ENCODE measurements around the gene LYRM4. TPM values are rescaled to one million over a fixed set of nuclear protein-coding genes. Genes with fewer than 3 reads are reported as not detected.

Gene LYRM4
- total RNA-seq, 1 experiment from 2014 or later: 36.1 TPM

GRCh38 chr6:5181510-5182317, 79.0 kb downstream of the LYRM4 start:
- Mint-ChIP-seq H3K9me3 (ENCODE audit: unreplicated experiment) (no peaks in the 10 kb centered on the region), H3K4me1 (ENCODE audit: insufficient read depth, unreplicated experiment) (peaks cover 11% of the 10 kb centered on the region), H3K4me3 (ENCODE audit: unreplicated experiment) (no peak overlapping the region), H3K27me3 (ENCODE audit: insufficient read depth, unreplicated experiment) (no peaks in the 10 kb centered on the region), H3K27ac (ENCODE audit: low read depth, unreplicated experiment) (peak overlapping the region; percentile 4), H3K36me3 (ENCODE audit: insufficient read depth, unreplicated experiment) (no peaks in the 10 kb centered on the region)
- POLR2A ChIA-PET: interaction anchor here (0.6 to 2.0 kb wide), 6 partner anchors 8 to 1503 kb away, joined by 3 to 4 read pairs (median 4); no protein-coding TSS in a partner anchor
- CTCF ChIA-PET: interaction anchor here (1.9 kb wide), 1 partner anchor 7 kb away, joined by 7 read pairs; no protein-coding TSS in a partner anchor
- no peak for TF ChIP-seq CTCF (IDR thresholded peaks at IDR 0.05; ENCODE audit: unreplicated experiment)
- intact Hi-C loops (cut with micrococcal nuclease): no loop called here
- peak; percentile 77 for DNase-seq (ENCODE audit: unreplicated experiment)
- no TSS peak for BruUV-seq (replicated peaks)

GRCh38 chr6:5180636-5181035, 80.1 kb downstream of the LYRM4 start:
- H3K36me3 Mint-ChIP-seq (ENCODE audit: insufficient read depth, unreplicated experiment): peaks cover 5% of the 10 kb centered on the region
- peaks cover 11% of the 10 kb centered on the region for H3K4me1 Mint-ChIP-seq (ENCODE audit: insufficient read depth, unreplicated experiment)
- peak overlapping the region; percentile 43 for H3K27ac Mint-ChIP-seq (ENCODE audit: low read depth, unreplicated experiment)
- no peak for TF ChIP-seq CTCF (IDR thresholded peaks at IDR 0.05; ENCODE audit: unreplicated experiment)
- H3K27me3 Mint-ChIP-seq (ENCODE audit: insufficient read depth, unreplicated experiment): no peaks in the 10 kb centered on the region
- no peaks in the 10 kb centered on the region for H3K9me3 Mint-ChIP-seq (ENCODE audit: unreplicated experiment)
- POLR2A ChIA-PET: interaction anchor here (0.9 to 2.0 kb wide), 3 partner anchors 9 to 81 kb away, joined by 3 to 4 read pairs (median 3); no protein-coding TSS in a partner anchor
- no TSS peak for BruUV-seq (replicated peaks)
- H3K4me3 Mint-ChIP-seq (ENCODE audit: unreplicated experiment): no peak overlapping the region
- intact Hi-C loops (cut with micrococcal nuclease): no loop called here
- DNase-seq (ENCODE audit: unreplicated experiment): no peak
- CTCF ChIA-PET: no interaction called here

- POLR2A ChIA-PET: interaction anchor here (0.7 to 1.6 kb wide), 2 partner anchors 10 to 174 kb away, joined by 3 read pairs; no protein-coding TSS in a partner anchor
- Mint-ChIP-seq H3K9me3 (ENCODE audit: unreplicated experiment) (no peaks in the 10 kb centered on the region), H3K36me3 (ENCODE audit: insufficient read depth, unreplicated experiment) (peaks cover 5% of the 10 kb centered on the region), H3K27ac (ENCODE audit: low read depth, unreplicated experiment) (no peak overlapping the region), H3K4me3 (ENCODE audit: unreplicated experiment) (no peak overlapping the region), H3K4me1 (ENCODE audit: insufficient read depth, unreplicated experiment) (peaks cover 11% of the 10 kb centered on the region), H3K27me3 (ENCODE audit: insufficient read depth, unreplicated experiment) (no peaks in the 10 kb centered on the region)
- no peak for DNase-seq (ENCODE audit: unreplicated experiment)
- no TSS peak for BruUV-seq (replicated peaks)
- intact Hi-C loops (cut with micrococcal nuclease): no loop called here
- CTCF ChIA-PET: interaction anchor here (0.6 kb wide), 1 partner anchor 944 kb away, joined by 3 read pairs; no protein-coding TSS in a partner anchor
- TF ChIP-seq CTCF (IDR thresholded peaks at IDR 0.05; ENCODE audit: unreplicated experiment): no peak
Observed at GRCh38 chr6:5179917-5180316, 80.8 kb downstream of the LYRM4 start.

GRCh38 chr6:5178806-5179205, 81.9 kb downstream of the LYRM4 start:
- TF ChIP-seq CTCF (IDR thresholded peaks at IDR 0.05; ENCODE audit: unreplicated experiment): no peak
- Mint-ChIP-seq H3K27me3 (ENCODE audit: insufficient read depth, unreplicated experiment) (no peaks in the 10 kb centered on the region), H3K36me3 (ENCODE audit: insufficient read depth, unreplicated experiment) (peaks cover 5% of the 10 kb centered on the region), H3K27ac (ENCODE audit: low read depth, unreplicated experiment) (no peak overlapping the region), H3K4me1 (ENCODE audit: insufficient read depth, unreplicated experiment) (peaks cover 11% of the 10 kb centered on the region), H3K4me3 (ENCODE audit: unreplicated experiment) (no peak overlapping the region), H3K9me3 (ENCODE audit: unreplicated experiment) (no peaks in the 10 kb centered on the region)
- ChIA-PET POLR2A (interaction anchor here (0.9 kb wide), 1 partner anchor 12 kb away, joined by 3 read pairs; no protein-coding TSS in a partner anchor), CTCF (no interaction called here)
- DNase-seq (ENCODE audit: unreplicated experiment): no peak
- intact Hi-C loops (cut with micrococcal nuclease): no loop called here
- BruUV-seq (replicated peaks): no TSS peak
